ENCODE results near the gene TMEM18. TPM values are rescaled to one million over a fixed set of nuclear protein-coding genes. Genes with fewer than 3 reads are reported as not detected.

The TMEM18 gene
- total and polyA plus RNA-seq, 2 experiments from 2014 or later = 35.4 to 47.1 TPM

DNA sequence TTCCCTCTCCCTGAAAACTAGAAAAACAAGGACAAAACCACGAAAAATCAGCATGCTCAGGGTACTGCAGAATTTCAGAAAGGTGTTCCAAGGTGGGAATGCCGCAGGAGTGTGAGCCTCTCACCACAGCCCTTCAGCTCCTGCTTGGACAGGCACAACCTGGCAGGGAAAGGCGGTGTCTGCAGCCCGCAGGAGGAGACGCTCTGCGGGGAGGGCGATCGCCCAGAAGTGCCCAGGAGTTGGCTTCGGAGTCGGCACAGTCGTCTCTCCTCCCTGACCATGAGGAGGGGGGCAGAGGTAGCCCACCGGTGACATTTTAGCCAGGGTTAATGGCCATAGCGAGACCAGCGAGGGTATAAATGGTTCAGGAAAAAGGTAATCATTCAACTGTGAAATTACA lies 57.2 kb downstream of the TMEM18 start:
- no peak for DNase-seq (ENCODE audit: low spot score)
- Histone ChIP-seq H3K79me2 (no peaks in the 10 kb centered on the region), H3K4me2 (no peak overlapping the region), H3K9me3 (ENCODE audit: low read depth) (no peaks in the 10 kb centered on the region), H2AFZ (no peak overlapping the region), H3K27me3 (no peaks in the 10 kb centered on the region), H3K9me2 (replicated peaks; ENCODE audit: insufficient read depth) (no peaks in the 10 kb centered on the region), H3K36me3 (replicated peaks; ENCODE audit: insufficient read depth, low read depth) (no peaks in the 10 kb centered on the region), H3K4me3 (no peak overlapping the region), H3K27ac (no peak overlapping the region), H4K20me1 (ENCODE audit: insufficient read depth, poor library complexity, severe bottlenecking) (no peaks in the 10 kb centered on the region), H3K4me1 (ENCODE audit: insufficient read depth) (no peaks in the 10 kb centered on the region)
- WGBS (ENCODE audit: low lambda C conversion rate, missing lambda C conversion rate) = 95% methylated on average over 14 of the region's 14 CpGs
- no peak for TF ChIP-seq EZH2 (IDR thresholded peaks at IDR 0.05; ENCODE audit: borderline replicate concordance)
- TF ChIP-seq CTCF (IDR thresholded peaks at IDR 0.05; ENCODE audit: poor library complexity) = no peak
- TF ChIP-seq EZH2phosphoT487 (IDR thresholded peaks at IDR 0.05; ENCODE audit: low read depth, severe bottlenecking, unreplicated experiment) = no peak

GRCh38 chr2:618422-618990 lies 58.7 kb downstream of the TMEM18 start:
- no peak for DNase-seq (ENCODE audit: low spot score)
- H3K9me2 ChIP-seq (replicated peaks; ENCODE audit: insufficient read depth) = no peaks in the 10 kb centered on the region
- no peaks in the 10 kb centered on the region for H3K27me3 ChIP-seq
- no peaks in the 10 kb centered on the region for H3K4me1 ChIP-seq (ENCODE audit: insufficient read depth)
- WGBS (ENCODE audit: low lambda C conversion rate, missing lambda C conversion rate) = 84% methylated on average over 6 of the region's 6 CpGs
- H3K79me2 ChIP-seq = no peaks in the 10 kb centered on the region
- H4K20me1 ChIP-seq (ENCODE audit: insufficient read depth, poor library complexity, severe bottlenecking) = no peaks in the 10 kb centered on the region
- no peak overlapping the region for H3K4me2 ChIP-seq
- H3K27ac ChIP-seq = no peak overlapping the region
- no peak overlapping the region for H3K4me3 ChIP-seq
- H3K9me3 ChIP-seq (ENCODE audit: low read depth) = no peaks in the 10 kb centered on the region
- no peak overlapping the region for H2AFZ ChIP-seq
- H3K36me3 ChIP-seq (replicated peaks; ENCODE audit: insufficient read depth, low read depth) = no peaks in the 10 kb centered on the region
- TF ChIP-seq CTCF (IDR thresholded peaks at IDR 0.05; ENCODE audit: poor library complexity) (no peak), EZH2phosphoT487 (IDR thresholded peaks at IDR 0.05; ENCODE audit: low read depth, severe bottlenecking, unreplicated experiment) (no peak), EZH2 (IDR thresholded peaks at IDR 0.05; ENCODE audit: borderline replicate concordance) (no peak)

DNA sequence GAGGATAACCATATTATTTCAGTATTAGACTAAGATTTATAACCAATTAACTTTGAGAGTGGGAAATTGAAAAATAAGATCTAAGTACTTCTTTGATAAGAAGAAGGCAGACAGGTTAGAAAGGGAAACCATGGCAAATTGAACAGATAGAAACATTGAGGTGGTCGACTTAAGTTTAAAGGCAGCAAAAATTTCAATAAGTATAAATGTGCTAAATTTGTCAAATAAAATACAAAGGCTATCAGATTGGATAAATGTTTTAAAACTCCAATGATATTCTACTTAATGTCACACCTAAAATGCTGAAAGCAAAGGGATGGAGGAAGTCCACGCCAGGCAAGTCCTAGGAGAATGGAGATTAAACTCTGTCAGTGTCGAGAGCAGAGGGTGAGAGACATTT lies 59.2 kb downstream of the TMEM18 start:
- Histone ChIP-seq H3K9me2 (replicated peaks; ENCODE audit: insufficient read depth) (no peaks in the 10 kb centered on the region), H4K20me1 (ENCODE audit: insufficient read depth, poor library complexity, severe bottlenecking) (no peaks in the 10 kb centered on the region), H2AFZ (no peak overlapping the region), H3K79me2 (no peaks in the 10 kb centered on the region), H3K4me1 (ENCODE audit: insufficient read depth) (no peaks in the 10 kb centered on the region), H3K27me3 (no peaks in the 10 kb centered on the region), H3K4me2 (no peak overlapping the region), H3K4me3 (no peak overlapping the region), H3K27ac (no peak overlapping the region), H3K36me3 (replicated peaks; ENCODE audit: insufficient read depth, low read depth) (no peaks in the 10 kb centered on the region), H3K9me3 (ENCODE audit: low read depth) (no peaks in the 10 kb centered on the region)
- TF ChIP-seq EZH2phosphoT487 (IDR thresholded peaks at IDR 0.05; ENCODE audit: low read depth, severe bottlenecking, unreplicated experiment) (no peak), CTCF (IDR thresholded peaks at IDR 0.05; ENCODE audit: poor library complexity) (no peak), EZH2 (IDR thresholded peaks at IDR 0.05; ENCODE audit: borderline replicate concordance) (no peak)
- no peak for DNase-seq (ENCODE audit: low spot score)
- WGBS (ENCODE audit: low lambda C conversion rate, missing lambda C conversion rate) = 83% methylated on average over 3 of the region's 3 CpGs

All from hepatocyte (in vitro differentiated cells).